IMR-90 (cell line): ENCODE measurements around the gene GPT2. TPM values are rescaled to one million over a fixed set of nuclear protein-coding genes. Genes with fewer than 3 reads are reported as not detected.
A peak's percentile ranks its signal among the peaks of the same experiment; 100 is the strongest.

Source experiments
- ATAC-seq: fragments of 200-7000 bp; cut with Tn5 transposase; 2 replicates; pipeline ENCODE4 v1.9.1; 2020; ENCODE audit warnings: low read depth, mild to moderate bottlenecking, moderate library complexity
- BruUV-seq: library from RNA; stranded (reverse); fragments of 400-500 nt; replicated peaks from 2 replicates; lab custom pipeline; 2021; lab: Mats Ljungman, UMichigan
- CTCF ChIA-PET: fragments of 300-600 bp; formaldehyde crosslinking; extraction: SDS; loops from one replicate; lab custom pipeline; 2021; ENCODE audit warnings: antibody characterized with exemption; lab: Yijun Ruan, JAX
- POLR2A ChIA-PET: fragments of 300-600 bp; sonication (Branson Sonifier 250); formaldehyde crosslinking; loops from one replicate; lab custom pipeline; 2022; ENCODE audit warnings: antibody characterized with exemption; ENCODE audit not compliant: unreplicated experiment; lab: Charles Lee
- DNase-seq: peaks from one replicate; pipeline ENCODE4 v3.0.0; 2013
- H2AFZ ChIP-seq: replicated peaks from 2 replicates; pipeline ENCODE3; 2013; ENCODE audit warnings: low read length, mild to moderate bottlenecking; ENCODE audit not compliant: poor library complexity
- H2AK5ac ChIP-seq: 2 replicates; pipeline ENCODE4 v1.6.1; 2013; ENCODE audit warnings: low read depth, low read length, inconsistent platforms
- H2AK9ac ChIP-seq: replicated peaks from 2 replicates; pipeline ENCODE3; 2013; ENCODE audit warnings: mild to moderate bottlenecking, low read depth, low read length, moderate library complexity; ENCODE audit not compliant: poor library complexity
- H2BK120ac ChIP-seq: 2 replicates; pipeline ENCODE4 v1.6.1; 2013; ENCODE audit warnings: low read depth, low read length, inconsistent platforms
- H2BK15ac ChIP-seq: 3 replicates; pipeline ENCODE4 v1.6.1; 2013; ENCODE audit warnings: low read depth, low read length, inconsistent platforms
- H2BK20ac ChIP-seq: 2 replicates; pipeline ENCODE4 v1.6.1; 2013; ENCODE audit warnings: low read depth, mild to moderate bottlenecking, inconsistent platforms, low read length, moderate library complexity
- H2BK5ac ChIP-seq: 2 replicates; pipeline ENCODE4 v1.6.1; 2013; ENCODE audit warnings: mild to moderate bottlenecking, low read depth, low read length, inconsistent platforms; ENCODE audit not compliant: poor library complexity, severe bottlenecking
- H3K14ac ChIP-seq: replicated peaks from 2 replicates; pipeline ENCODE4 v1.6.1; 2013; ENCODE audit warnings: low read depth, low read length, inconsistent platforms
- H3K18ac ChIP-seq: 2 replicates; pipeline ENCODE4 v1.6.1; 2013; ENCODE audit warnings: low read depth, low read length, control low read depth
- H3K23ac ChIP-seq: 2 replicates; pipeline ENCODE4 v1.6.1; 2013; ENCODE audit warnings: low read depth, low read length, inconsistent platforms
- H3K27ac ChIP-seq: 2 replicates; pipeline ENCODE4 v1.5.1; 2013; ENCODE audit warnings: mild to moderate bottlenecking, control low read depth, low read length; ENCODE audit not compliant: insufficient read depth
- H3K27me3 ChIP-seq: 2 replicates; pipeline ENCODE4 v1.6.1; 2013; ENCODE audit warnings: low read length; ENCODE audit not compliant: control insufficient read depth, insufficient read depth
- H3K36me3 ChIP-seq: 2 replicates; pipeline ENCODE4 v1.6.1; 2013; ENCODE audit warnings: low read length, mixed read lengths; ENCODE audit not compliant: control insufficient read depth, insufficient read depth
- H3K4ac ChIP-seq: 2 replicates; pipeline ENCODE4 v1.6.1; 2013; ENCODE audit warnings: low read depth, low read length, inconsistent platforms
- H3K4me1 ChIP-seq: 2 replicates; pipeline ENCODE4 v1.6.1; 2013; ENCODE audit warnings: low read length, mixed read lengths; ENCODE audit not compliant: control insufficient read depth, insufficient read depth
- H3K4me2 ChIP-seq: 2 replicates; pipeline ENCODE4 v1.6.1; 2013; ENCODE audit warnings: low read depth, mild to moderate bottlenecking, control low read depth, low read length, moderate library complexity
- H3K4me3 ChIP-seq: 2 replicates; pipeline ENCODE4 v1.5.1; 2013; ENCODE audit warnings: low read depth, mild to moderate bottlenecking, control low read depth, low read length, moderate library complexity; ENCODE audit not compliant: insufficient read depth
- H3K56ac ChIP-seq: 2 replicates; pipeline ENCODE4 v1.6.1; 2013; ENCODE audit warnings: low read length, inconsistent platforms; ENCODE audit not compliant: insufficient read depth; ENCODE audit errors: extremely low read depth
- H3K79me1 ChIP-seq, 2 experiments: 2 replicates each; pipeline ENCODE4 v1.6.1; 2013; ENCODE audit warnings: low read length in 2 of 2, inconsistent platforms in 1 of 2, low read depth in 1 of 2
- H3K9ac ChIP-seq: 2 replicates; pipeline ENCODE4 v1.6.1; 2013; ENCODE audit warnings: low read depth, low read length, control low read depth
- H3K9me1 ChIP-seq: 2 replicates; pipeline ENCODE4 v1.6.1; 2013; ENCODE audit warnings: low read length, inconsistent platforms; ENCODE audit not compliant: insufficient read depth
- H3K9me3 ChIP-seq: 2 replicates; pipeline ENCODE4 v1.6.1; 2013; ENCODE audit warnings: low read length; ENCODE audit not compliant: control insufficient read depth, insufficient read depth
- H4K20me1 ChIP-seq: 2 replicates; pipeline ENCODE4 v1.6.1; 2013; ENCODE audit warnings: low read length, inconsistent platforms; ENCODE audit not compliant: insufficient read depth
- H4K5ac ChIP-seq: 2 replicates; pipeline ENCODE4 v1.6.1; 2013; ENCODE audit warnings: mild to moderate bottlenecking, low read depth, low read length, control low read depth
- H4K8ac ChIP-seq, 2 experiments: 2 replicates each; pipeline ENCODE4 v1.6.1; 2013; ENCODE audit warnings: low read depth in 2 of 2, low read length in 2 of 2, control low read depth in 1 of 2, inconsistent platforms in 1 of 2
- H4K91ac ChIP-seq: 2 replicates; pipeline ENCODE4 v1.6.1; 2013; ENCODE audit warnings: low read depth, low read length, inconsistent platforms; ENCODE audit not compliant: insufficient read depth
- BHLHE40 ChIP-seq: fragments of 150-350 bp; IDR thresholded peaks from 2 replicates; pipeline ENCODE4 v1.6.1; 2016; ENCODE audit warnings: mild to moderate bottlenecking, low read depth, low read length
- CEBPB ChIP-seq: IDR thresholded peaks from 2 replicates; pipeline ENCODE4 v1.6.1; 2012; ENCODE audit warnings: low read depth, low read length, improper control_type of control experiment
- CHD1 ChIP-seq: IDR thresholded peaks from 2 replicates; pipeline ENCODE4 v1.6.1; 2012; ENCODE audit warnings: low read depth, low read length, improper control_type of control experiment
- CTCF ChIP-seq: conservative IDR thresholded peaks from 2 replicates; pipeline ENCODE4 v1.5.1; 2012; ENCODE audit warnings: mild to moderate bottlenecking, low read depth, low read length, improper control_type of control experiment
- ELK1 ChIP-seq: fragments of 150-350 bp; IDR thresholded peaks from 2 replicates; pipeline ENCODE4 v1.6.1; 2016; ENCODE audit warnings: low read depth, mild to moderate bottlenecking, low read length, moderate library complexity, borderline replicate concordance
- FOS ChIP-seq: fragments of 150-350 bp; IDR thresholded peaks from 2 replicates; pipeline ENCODE4 v1.6.1; 2016; ENCODE audit warnings: low read depth, low read length
- MAFK ChIP-seq: IDR thresholded peaks from 2 replicates; pipeline ENCODE4 v1.6.1; 2012; ENCODE audit warnings: low read depth, low read length, improper control_type of control experiment
- MAZ ChIP-seq: IDR thresholded peaks from 2 replicates; pipeline ENCODE4 v1.6.1; 2012; ENCODE audit warnings: low read depth, mild to moderate bottlenecking, low read length, improper control_type of control experiment, moderate library complexity, borderline replicate concordance
- MXI1 ChIP-seq: IDR thresholded peaks from 2 replicates; pipeline ENCODE4 v1.6.1; 2012; ENCODE audit warnings: low read depth, mild to moderate bottlenecking, low read length, moderate library complexity, borderline replicate concordance
- NFE2L2 ChIP-seq: fragments of 150-350 bp; IDR thresholded peaks from 2 replicates; pipeline ENCODE4 v1.6.1; 2016; ENCODE audit warnings: low read depth, mild to moderate bottlenecking, low read length
- POLR2A ChIP-seq: IDR thresholded peaks from 2 replicates; pipeline ENCODE4 v1.6.1; 2012; ENCODE audit warnings: mild to moderate bottlenecking, low read depth, low read length
- RAD21 ChIP-seq: IDR thresholded peaks from 2 replicates; pipeline ENCODE4 v1.6.1; 2012; ENCODE audit warnings: low read length, improper control_type of control experiment
- RCOR1 ChIP-seq: IDR thresholded peaks from 2 replicates; pipeline ENCODE4 v1.6.1; 2012; ENCODE audit warnings: mild to moderate bottlenecking, low read length, improper control_type of control experiment; ENCODE audit not compliant: insufficient replicate concordance
- RFX5 ChIP-seq: IDR thresholded peaks from 2 replicates; pipeline ENCODE4 v1.8.0; 2012; ENCODE audit warnings: low read depth, mild to moderate bottlenecking, low read length, moderate library complexity
- SMC3 ChIP-seq: fragments of 150-350 bp; IDR thresholded peaks from 2 replicates; pipeline ENCODE4 v1.6.1; 2016; ENCODE audit warnings: low read depth, mild to moderate bottlenecking, antibody characterized with exemption, low read length, moderate library complexity
- USF2 ChIP-seq: fragments of 150-350 bp; IDR thresholded peaks from 2 replicates; pipeline ENCODE4 v1.6.1; 2017; ENCODE audit warnings: mild to moderate bottlenecking, antibody characterized with exemption, low read length, low read depth
- WGBS, 2 experiments: methylation state at CpG; one replicate each; pipeline versions ENCODE4 v1.1.5 to v1.1.7; 2013; ENCODE audit warnings: missing lambda C conversion rate in 2 of 2; ENCODE audit not compliant: insufficient read length in 1 of 2; ENCODE audit errors: extremely low coverage in 2 of 2; 5-methylcytosine and 5-hydroxymethylcytosine counted together
- dilution Hi-C: fragments of 300-500 bp; cut with HindIII; formaldehyde crosslinking; loops from one replicate; pipeline ENCODE4 v1.14.3; 2018; ENCODE audit warnings: low sequenced_read_pairs; ENCODE audit not compliant: unreplicated experiment
- in situ Hi-C: fragments of 300-500 bp; cut with MboI; formaldehyde crosslinking; loops from 3 replicates; pipeline ENCODE4 v1.14.3; 2019; ENCODE audit warnings: low sequenced_read_pairs, inconsistent platforms, mixed read lengths
- intact Hi-C: fragments of 100-400 bp; cut with micrococcal nuclease; formaldehyde crosslinking; loops from 2 replicates; pipeline ENCODE4 v1.10.0; 2022
- polyA plus RNA-seq, 3 experiments: library from polyadenylated mRNA; depleted of rRNA; stranded (reverse); fragments of >200 nt; gene quantifications; 2 replicates each; pipeline ENCODE4 v1.2.3, GENCODE V29; 2012; ENCODE audit warnings: low replicate concordance in 1 of 3
- total RNA-seq: library from RNA; depleted of rRNA; stranded (reverse); fragments of >200 nt; gene quantifications from 2 replicates; pipeline ENCODE4 v1.2.3, GENCODE V29; 2012

The GPT2 gene
- total and polyA plus RNA-seq, 2 of the 4 experiments (the other 2 are of a cell fraction), result 26.4 to 31.5 TPM

GRCh38 chr16:46918400-46918799 lies 34.2 kb downstream of the GPT2 start:
- 90% methylated on average over 4 of the region's 11 CpGs; no CpG with 5 or more reads in 1 of the 2 experiments for WGBS, 2 experiments
- intact Hi-C loops (no loop called here), dilution Hi-C loops (no loop called here), in situ Hi-C loops (no loop called here)
- peaks cover 5% of the 10 kb centered on the region for H4K20me1 ChIP-seq
- no peak overlapping the region for H2BK15ac ChIP-seq
- H3K4me3 ChIP-seq, result no peak overlapping the region
- ATAC-seq (no peak), DNase-seq (no peak)
- H3K27me3 ChIP-seq, result no peaks in the 10 kb centered on the region
- no peak overlapping the region for H3K14ac ChIP-seq
- peaks cover 70% of the 10 kb centered on the region for H3K36me3 ChIP-seq
- H4K8ac ChIP-seq, result no peak overlapping the region
- peak overlapping the region; percentile 26 for H2AK9ac ChIP-seq
- ChIA-PET CTCF (no interaction called here), POLR2A (no interaction called here)
- H3K9me3 ChIP-seq, result no peaks in the 10 kb centered on the region
- no peak overlapping the region for H3K9ac ChIP-seq
- H3K4me2 ChIP-seq, result no peak overlapping the region
- H3K79me1 ChIP-seq, result peaks cover 0 to 13% of the 10 kb centered on the region in 2 experiments; a peak in 3 of 4 replicates
- H2BK20ac ChIP-seq, result no peak overlapping the region
- no peak overlapping the region for H3K18ac ChIP-seq
- BruUV-seq, result no TSS peak
- no peak overlapping the region for H2AK5ac ChIP-seq
- no peak overlapping the region for H2AFZ ChIP-seq
- H3K4ac ChIP-seq, result no peak overlapping the region
- peaks cover 12% of the 10 kb centered on the region for H3K9me1 ChIP-seq
- no peak overlapping the region for H4K5ac ChIP-seq
- H3K27ac ChIP-seq, result no peak overlapping the region
- TF ChIP-seq MXI1 (no peak), CTCF (no peak), CHD1 (no peak), NFE2L2 (no peak), RAD21 (no peak), CEBPB (no peak), RFX5 (no peak), SMC3 (no peak), USF2 (no peak), MAZ (no peak), ELK1 (no peak), MAFK (no peak), RCOR1 (no peak), BHLHE40 (no peak), FOS (no peak), POLR2A (no peak)
- no peak overlapping the region for H3K56ac ChIP-seq
- H4K91ac ChIP-seq, result no peak overlapping the region
- H3K4me1 ChIP-seq, result no peaks in the 10 kb centered on the region
- H2BK5ac ChIP-seq, result no peak overlapping the region
- H3K23ac ChIP-seq, result no peak overlapping the region
- H2BK120ac ChIP-seq, result no peak overlapping the region
